GM12875 (cell line): ENCODE data around the gene TCERG1L.

Experiments used
- H3K4me3 ChIP-seq: one replicate; pipeline ENCODE4 v1.5.1; 2011; ENCODE audit warnings: low read depth, low read length, control low read depth
- TF ChIP-seq, protein P1 (sequence below): IDR thresholded peaks from 2 replicates; pipeline ENCODE4 v1.5.1; 2011; ENCODE audit warnings: low read depth, mild to moderate bottlenecking, control low read depth, inconsistent platforms, low read length, moderate library complexity, borderline replicate concordance; ENCODE audit not compliant: insufficient read depth

TCERG1L gene

DNA sequence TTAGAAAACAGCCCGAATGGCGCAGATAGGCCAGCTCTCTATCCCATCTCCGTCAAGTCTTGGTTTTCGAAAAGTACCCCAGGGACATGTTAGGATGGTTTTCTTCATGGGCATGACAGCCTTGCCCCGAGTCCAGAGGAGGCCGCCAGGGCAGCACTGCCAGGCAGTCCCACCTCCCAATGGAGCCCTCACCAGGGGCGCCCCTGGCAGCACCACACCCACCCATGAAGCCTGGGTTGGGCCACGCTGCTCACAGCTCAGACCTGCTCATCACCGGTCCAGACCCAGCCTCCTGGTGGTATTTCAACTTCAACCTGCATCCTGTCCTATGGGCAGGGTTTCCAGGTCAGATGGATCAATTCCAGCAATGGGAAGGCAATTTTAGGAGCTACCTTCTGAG lies 53.3 kb downstream of the TCERG1L start:
- no peak overlapping the region for H3K4me3 ChIP-seq
- TF ChIP-seq, protein P1, sequence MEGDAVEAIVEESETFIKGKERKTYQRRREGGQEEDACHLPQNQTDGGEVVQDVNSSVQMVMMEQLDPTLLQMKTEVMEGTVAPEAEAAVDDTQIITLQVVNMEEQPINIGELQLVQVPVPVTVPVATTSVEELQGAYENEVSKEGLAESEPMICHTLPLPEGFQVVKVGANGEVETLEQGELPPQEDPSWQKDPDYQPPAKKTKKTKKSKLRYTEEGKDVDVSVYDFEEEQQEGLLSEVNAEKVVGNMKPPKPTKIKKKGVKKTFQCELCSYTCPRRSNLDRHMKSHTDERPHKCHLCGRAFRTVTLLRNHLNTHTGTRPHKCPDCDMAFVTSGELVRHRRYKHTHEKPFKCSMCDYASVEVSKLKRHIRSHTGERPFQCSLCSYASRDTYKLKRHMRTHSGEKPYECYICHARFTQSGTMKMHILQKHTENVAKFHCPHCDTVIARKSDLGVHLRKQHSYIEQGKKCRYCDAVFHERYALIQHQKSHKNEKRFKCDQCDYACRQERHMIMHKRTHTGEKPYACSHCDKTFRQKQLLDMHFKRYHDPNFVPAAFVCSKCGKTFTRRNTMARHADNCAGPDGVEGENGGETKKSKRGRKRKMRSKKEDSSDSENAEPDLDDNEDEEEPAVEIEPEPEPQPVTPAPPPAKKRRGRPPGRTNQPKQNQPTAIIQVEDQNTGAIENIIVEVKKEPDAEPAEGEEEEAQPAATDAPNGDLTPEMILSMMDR, result no peak

DNA sequence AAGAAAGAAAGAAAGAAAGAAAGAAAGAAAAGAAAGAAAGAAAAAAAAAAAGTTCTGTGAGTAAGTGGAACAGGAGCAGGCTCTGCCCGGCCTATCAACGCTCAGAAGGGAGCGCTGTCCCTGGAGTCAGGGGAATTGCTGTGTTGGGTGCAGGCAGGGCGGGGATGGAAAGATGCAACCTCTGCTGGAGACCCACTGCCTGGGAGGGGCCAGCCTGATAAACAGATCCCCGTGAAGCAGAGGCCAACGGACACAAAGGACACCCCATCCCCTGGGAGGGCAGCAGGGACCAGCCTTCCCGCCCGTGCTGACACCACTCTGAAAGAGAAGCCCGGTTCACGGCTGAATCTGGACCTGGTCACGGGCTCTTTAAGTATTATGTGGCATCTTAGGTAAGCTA lies 54.5 kb downstream of the TCERG1L start:
- TF ChIP-seq, protein P1, result no peak
- no peak overlapping the region for H3K4me3 ChIP-seq

DNA sequence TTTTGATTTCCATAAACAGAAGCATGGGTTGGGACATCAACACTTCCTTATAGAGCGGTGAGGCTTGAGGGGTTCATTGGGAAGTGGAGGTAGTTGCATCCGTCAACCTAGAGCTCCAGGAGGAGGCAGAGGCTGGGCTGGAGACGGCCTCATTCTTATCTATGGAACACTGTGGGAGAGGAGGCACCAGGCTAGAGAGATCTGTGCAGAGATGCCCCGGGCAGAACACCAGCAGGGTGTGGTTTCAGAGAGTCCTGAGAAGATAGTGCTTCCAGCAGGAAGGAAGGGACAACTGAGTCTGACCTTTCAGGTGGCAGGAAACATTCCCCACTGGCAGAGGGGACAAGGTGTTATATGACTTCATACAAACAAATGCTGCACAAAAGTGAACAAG lies 56.7 kb downstream of the TCERG1L start:
- TF ChIP-seq, protein P1, result no peak
- H3K4me3 ChIP-seq, result no peak overlapping the region

DNA sequence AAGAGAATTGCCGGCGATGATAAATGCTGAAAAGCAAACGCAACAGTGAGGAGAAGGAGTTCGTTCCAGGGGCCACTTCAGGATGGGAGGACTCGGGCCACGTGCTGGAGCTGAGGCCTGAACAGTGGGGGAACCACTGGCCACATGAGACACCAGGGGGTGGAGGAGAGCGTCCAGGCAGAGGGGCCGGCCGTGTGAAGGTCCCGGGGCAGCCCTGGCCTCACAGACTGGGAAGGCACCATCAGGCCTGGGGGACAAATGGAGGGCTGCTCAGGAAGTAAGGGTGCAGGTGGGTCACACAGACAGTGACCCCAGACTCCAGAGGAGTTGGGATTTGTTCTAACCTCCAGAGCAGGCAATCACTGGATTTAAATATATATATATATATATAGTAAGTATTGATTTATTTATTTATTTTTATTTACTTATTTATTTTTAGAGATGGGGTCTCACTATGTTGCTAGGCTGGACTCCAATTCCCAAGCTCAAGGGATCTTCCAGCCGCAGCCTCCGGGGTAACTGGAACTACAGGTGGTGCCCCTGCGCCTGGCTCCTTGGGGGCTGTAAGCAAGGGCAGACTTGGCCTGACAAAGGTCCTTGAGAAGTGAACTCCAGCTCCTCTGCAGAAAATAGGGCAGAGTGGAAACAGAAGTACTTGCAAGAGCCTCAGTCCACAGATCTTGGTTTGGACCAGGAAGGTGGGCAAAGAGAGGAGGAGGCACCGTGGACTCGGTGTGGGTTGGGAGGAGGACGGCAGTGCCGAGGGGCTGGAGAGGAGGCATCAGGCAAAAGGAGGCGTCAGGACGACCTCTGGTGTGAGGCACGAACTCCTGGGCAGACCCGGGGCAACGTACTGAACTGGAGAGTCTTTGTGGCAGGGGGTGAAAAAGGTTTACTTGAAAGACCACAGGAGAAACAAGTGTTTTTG lies 57.3 kb downstream of the TCERG1L start:
- H3K4me3 ChIP-seq, result no peak overlapping the region
- TF ChIP-seq, protein P1, result no peak

DNA sequence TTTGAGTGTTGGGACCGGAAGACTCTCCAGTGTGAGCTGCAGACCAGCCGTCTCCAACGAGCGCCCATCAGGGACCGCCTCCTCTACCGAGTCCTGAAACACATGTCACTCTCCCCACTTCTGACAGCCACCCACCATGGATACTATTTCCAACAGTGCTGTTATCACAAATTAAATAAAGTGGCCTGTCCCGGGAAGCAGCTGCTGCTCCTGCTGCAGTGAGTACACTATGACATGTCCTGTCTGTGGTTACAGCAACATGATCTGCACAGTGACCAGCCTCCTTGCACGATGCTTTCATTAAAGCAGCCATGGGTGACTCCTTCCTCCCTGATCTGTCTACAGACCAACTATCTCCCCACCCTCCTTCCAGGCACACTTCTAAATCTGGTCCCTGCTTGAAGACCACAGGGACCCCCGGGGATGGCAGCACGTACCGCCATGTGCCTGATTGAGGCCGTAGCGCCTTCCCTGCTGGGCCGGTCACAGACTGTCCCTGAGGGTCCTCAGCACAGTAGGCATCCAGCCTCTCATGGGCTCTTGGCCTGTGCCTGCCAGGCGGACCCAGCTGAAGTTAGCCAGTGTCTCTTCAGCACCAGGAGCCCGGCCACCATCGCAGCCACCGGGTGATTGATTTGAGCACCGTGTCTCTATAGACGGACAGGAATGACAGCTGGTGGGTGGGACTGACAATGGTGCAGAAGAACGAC lies 58.8 kb downstream of the TCERG1L start:
- TF ChIP-seq, protein P1, result no peak

DNA sequence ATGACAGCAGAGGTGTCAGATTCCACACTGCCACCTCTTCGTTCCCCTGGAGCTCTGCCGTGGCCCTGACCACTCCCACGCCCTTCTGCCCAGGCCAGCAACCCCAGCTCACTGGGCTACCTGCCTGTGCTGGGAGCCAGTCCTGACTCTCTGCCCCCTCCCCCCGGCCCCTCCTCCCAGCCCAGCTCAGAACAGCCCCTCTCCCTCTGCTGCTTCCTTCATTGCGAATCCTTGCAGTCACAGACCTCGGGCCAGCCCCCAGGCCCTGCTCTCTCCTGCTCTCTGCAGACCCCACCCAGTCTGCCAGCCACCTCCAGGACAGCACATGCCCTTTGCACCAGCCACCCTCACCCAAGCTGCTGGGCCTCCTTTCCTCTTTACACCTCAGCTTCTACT lies 60.4 kb downstream of the TCERG1L start:
- H3K4me3 ChIP-seq, result no peak overlapping the region
- TF ChIP-seq, protein P1, result no peak

More for the DNA sequence above, 58.8 kb downstream of the TCERG1L start:
- no peak overlapping the region for H3K4me3 ChIP-seq
